GM21529 (cell line): ENCODE measurements around the gene ZNF860.
"Not testable (repeated sequence)": the region's sequence is repeated elsewhere in the genome, so short reads cannot be mapped to it uniquely, and the experiment has no call there.

Source experiments
- ATAC-seq: cut with Tn5 transposase; IDR thresholded peaks from one replicate; pipeline ENCODE4 v1.9.1; 2021; ENCODE audit not compliant: unreplicated experiment

ZNF860 gene

DNA sequence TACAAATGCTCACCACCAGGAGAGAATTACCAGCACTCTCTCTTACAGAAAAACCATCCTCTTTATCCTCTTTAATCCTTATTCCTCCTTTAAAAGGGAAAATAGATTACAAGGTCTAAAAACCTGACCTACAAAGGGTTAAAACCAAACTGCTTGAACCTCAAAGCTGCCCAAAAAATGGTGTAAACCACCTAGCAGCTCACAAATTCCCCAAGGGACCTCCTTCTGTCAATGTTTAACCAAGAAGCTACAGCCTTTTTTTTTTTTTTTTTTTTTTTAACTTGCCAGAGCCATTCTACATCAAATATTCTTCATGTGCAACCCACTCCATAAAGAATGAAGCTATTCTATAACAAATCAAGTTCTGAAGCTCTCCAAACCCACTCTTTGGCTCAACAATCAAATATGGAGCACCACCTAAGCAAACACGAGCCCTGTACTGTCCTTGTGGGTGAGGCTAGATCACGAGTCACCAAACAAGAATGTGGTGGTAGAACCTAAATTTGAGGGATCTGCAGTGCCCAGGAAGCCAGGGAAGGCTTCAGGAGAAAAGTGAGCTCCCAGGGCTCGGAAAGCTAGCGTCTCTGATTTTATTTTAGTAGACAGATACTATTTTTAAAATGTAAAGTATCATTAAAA is 20.6 kb upstream of the ZNF860 start:
- ATAC-seq, result no peak

DNA sequence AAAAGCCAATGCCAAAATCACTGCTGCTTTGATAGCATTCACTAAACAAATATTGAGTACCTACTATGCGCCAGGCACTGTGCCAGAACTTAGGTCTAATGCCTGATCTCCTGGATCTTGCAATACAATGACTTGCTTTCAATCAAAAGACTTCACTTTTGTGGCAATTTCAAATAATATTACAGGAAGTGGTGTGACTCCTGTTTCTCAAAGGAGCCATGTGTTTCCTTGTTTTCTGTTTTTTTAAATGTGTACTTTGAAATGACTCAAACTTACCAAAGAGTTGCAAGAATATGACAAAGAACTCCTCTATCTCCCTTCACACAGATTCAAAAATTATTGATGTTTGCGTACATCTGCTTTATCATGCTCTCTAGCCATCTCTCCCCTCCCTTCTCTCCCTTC is 18.7 kb upstream of the ZNF860 start:
- no peak for ATAC-seq

GRCh38 chr3:31966978-31967591 is 14.5 kb upstream of the ZNF860 start:
- no peak for ATAC-seq

- no peak for ATAC-seq
These were observed 14.0 kb upstream of the ZNF860 start for GRCh38 chr3:31967592-31967991.

- ATAC-seq, result no peak
These were observed 13.1 kb upstream of the ZNF860 start for GRCh38 chr3:31968369-31968926.

DNA sequence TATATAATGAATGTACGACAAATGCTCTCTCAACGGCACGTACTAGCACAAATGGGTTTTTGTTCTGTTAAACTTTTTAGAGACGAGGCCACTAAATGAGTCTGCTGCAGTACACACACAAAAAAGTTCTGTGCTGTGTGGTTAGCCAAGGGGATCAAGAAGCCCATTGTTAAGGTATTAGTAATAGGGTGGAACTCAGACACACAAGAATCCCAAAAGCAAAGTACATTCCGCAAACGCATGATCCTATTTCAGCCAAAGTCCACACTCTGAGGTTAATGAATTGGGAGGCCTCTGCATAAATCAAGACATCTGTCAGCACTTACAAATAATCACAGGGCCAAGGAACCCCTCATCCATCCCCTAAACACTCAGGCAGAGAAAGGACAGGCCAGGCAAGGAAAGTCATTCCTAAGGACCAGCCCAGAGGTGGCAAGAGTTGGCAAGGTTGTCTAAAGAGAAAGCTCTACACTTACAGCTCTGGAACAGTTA is 12.6 kb upstream of the ZNF860 start:
- ATAC-seq, result no peak

DNA sequence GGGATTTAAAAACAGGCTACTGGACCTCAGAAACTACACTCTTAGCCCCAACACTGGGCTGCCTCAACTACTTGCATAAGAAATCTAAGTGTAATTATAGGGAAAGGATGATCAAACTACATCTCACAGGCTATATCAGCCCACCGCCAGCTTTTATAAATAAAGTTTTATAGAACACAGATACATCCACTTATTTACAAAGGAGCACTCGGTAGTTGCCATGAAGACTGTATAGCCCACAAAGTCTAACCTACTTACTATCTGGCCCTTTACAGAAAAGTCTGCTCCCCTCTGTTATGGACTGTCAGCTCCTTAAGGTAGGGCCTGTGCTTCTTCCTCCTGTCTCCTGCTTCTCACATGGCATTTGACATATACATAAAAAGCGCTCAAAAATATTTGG is 9.9 kb upstream of the ZNF860 start:
- ATAC-seq, result no peak

DNA sequence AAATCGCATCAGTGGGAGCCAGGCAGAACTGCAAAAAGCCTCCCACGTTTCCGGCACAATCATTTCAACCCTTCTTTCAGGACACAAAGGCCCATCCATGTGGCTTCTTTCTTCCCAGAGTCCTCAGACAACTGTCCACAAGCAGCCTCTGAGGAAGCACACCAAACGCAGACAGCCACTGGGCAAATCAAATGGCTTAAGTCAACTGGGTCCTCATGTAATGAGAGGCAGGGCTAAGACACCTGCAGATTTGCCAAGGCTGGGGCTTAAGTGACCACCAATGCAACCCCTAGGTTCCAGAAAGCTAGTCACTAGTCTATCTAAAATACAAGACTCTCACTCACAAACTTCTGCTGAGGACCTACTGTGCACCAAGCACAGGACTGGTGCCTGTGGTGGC is 8.5 kb upstream of the ZNF860 start:
- ATAC-seq, result no peak

GRCh38 chr3:31973837-31974236 is 7.7 kb upstream of the ZNF860 start:
- no peak for ATAC-seq

- ATAC-seq, result no peak
These were observed 7.1 kb upstream of the ZNF860 start for GRCh38 chr3:31974471-31974870.

DNA sequence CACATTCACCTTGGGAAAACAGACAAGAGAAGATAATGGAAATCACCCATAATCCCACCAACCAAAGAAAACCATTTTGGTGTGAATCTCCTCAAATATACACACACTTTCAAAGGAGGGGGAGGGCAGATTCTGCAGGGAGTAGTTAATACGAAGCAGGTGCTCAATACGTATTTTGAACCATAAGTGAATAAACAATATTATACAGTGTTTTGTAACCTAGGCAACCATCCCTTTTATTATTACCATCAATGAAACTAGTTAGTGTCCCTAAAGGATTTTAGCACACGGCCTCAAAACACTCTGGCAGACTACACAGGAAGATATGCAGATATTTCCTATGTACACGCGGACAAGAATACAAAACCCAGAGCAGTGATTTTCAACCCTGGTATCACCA is 6.6 kb upstream of the ZNF860 start:
- no peak for ATAC-seq

DNA sequence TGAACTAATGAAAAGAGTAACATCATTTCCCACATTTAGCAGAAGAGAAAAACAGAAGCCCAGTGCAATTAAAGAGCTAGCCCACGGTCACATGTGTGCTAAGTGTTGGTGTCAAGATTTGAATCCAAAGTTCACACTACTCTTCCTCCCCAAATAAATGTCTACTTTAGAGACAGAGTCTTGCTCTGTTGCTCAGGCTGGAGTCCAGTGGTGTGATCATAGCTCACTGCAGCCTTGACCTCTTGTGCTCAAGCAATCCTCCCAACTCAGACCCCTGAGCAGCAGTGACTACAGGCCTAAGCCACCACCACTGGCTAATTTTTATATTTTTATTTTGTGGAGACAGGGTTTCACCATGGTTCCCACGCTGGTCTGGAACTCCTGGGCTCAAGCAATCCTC is 5.2 kb upstream of the ZNF860 start:
- ATAC-seq, result no peak

DNA sequence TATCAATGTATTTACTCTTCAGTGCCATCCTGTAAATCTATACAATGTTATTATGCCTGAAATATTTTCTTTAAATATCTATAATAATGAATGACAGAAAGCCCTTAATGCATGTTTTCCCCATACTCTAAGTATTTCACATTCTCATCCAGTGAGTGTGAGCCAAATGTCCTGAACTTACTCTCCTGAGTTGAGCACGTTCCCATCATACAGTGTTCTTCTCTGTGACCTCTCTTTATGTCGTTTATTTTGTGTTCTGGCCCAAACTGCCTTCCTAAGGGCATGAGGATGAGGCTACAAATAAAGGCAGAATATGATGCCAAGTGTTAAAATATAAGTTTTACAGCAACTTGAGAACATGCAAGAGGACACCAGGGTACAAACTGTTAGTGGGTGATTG is 3.8 kb upstream of the ZNF860 start:
- no peak for ATAC-seq

- no peak for ATAC-seq
These were observed 3.0 kb upstream of the ZNF860 start for GRCh38 chr3:31978553-31978952.

- ATAC-seq, result peak; percentile 61
These were observed 2.4 kb upstream of the ZNF860 start for GRCh38 chr3:31979001-31979697.

DNA sequence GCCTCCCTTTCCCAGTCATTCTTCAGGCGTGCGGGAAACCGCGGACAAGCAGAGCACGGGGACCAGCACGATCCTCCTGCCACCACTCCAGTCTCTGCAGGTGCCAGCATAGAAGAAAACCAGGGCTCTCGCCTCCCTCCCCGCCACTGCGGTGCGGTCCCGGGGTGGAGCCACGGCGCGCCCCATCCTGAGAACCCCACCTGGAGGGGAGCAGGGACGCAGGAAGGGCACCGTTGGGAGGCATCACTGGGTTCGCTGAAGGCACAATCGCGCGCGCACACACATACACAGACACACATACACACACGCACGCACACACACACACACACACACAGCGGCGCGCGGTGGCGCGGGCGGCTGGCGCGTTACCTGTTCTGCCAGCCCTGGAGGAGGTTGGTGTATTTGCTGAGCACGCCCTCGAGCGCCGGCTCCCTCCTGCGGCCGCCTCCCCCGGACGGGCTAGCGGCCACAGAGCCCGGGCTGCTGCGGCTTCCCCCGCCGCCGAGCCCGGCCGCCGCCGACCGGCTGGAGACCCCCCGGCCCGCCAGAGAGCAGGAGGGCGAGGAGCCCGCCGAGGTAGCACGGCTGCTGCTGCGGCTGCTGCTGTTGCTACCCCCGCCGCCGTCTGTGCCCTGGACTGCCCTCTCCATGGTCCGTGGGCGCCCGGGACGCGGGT is 882 bp upstream of the ZNF860 start:
- ATAC-seq, result peak; percentile 40

GRCh38 chr3:31984321-31984720 is 2.8 kb downstream of the ZNF860 start:
- no peak for ATAC-seq

DNA sequence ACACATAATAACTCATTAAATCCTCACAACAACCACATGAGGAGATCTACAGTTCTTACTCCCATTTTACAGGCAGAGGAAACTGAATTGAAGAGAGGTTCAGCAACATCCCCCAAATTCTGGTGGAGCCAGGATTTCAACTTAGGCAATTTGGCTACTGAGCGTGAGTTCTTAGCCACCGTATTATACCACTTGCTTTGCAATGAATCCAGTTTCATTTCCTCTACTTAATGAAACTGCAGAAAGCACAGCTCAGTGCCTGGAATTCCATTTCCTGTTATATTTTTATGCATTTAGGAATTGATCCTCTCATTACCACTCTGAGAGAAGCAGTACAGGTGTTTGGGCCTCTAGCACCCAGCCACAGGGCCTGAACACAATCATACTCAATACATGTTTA is 4.3 kb downstream of the ZNF860 start:
- ATAC-seq, result no peak

DNA sequence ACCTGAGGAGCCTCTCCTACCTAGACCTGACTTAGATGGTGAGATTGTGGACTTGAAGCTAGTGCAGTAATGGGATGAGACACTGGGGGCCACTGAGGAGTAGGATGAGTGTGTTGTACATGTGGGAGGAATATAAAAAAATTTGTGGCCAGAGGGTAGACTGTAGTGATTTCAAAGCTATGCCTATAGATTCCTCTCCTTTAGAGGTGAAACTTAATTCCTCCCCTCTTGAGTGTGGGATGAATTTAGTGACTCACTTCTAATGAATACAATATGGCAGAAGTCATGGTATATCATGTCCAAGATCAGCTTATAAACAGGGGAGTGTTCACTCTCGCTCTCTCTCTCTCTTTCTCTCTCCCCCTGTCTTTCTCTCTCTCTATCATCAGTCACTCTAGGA is 6.7 kb downstream of the ZNF860 start:
- no peak for ATAC-seq

DNA sequence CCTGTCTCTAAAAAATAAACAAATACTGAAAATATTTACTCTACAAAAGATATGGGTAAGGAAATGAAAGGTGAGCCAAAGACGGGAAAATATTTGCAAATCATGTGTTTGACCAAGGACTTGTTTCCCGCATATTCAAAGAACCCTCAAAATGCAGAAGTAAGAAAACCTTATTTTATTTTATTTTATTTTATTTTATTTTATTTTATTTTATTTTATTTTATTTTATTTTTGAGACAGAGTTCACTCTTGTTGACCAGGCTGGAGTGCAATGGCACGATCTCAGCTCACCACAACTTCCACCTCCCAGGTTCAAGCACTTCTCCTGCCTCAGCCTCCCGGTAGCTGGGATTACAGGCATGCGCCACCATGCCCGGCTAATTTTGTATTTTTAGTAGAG is 11.4 kb downstream of the ZNF860 start:
- not testable (repeated sequence) for ATAC-seq

- no peak for ATAC-seq
These were observed 12.3 kb downstream of the ZNF860 start for GRCh38 chr3:31993843-31994242.
